RWPE2 (cell line): ENCODE results near the gene GATB.

Source experiments
- ATAC-seq: fragments of 200-7000 bp; cut with Tn5 transposase; 3 replicates; pipeline ENCODE4 v1.9.1; 2021; ENCODE audit warnings: low read depth
- DNase-seq: peaks from one replicate; pipeline ENCODE4 v3.0.0-alpha.2; 2020; ENCODE audit warnings: low spot score
- H3K27ac ChIP-seq: fragments of 450-650 bp; 2 replicates; pipeline ENCODE4 v1.5.1; 2017; ENCODE audit warnings: mild to moderate bottlenecking; ENCODE audit not compliant: poor library complexity, severe bottlenecking
- H3K27me3 ChIP-seq: fragments of 250-450 bp; sonication (Bioruptor Pico); 2 replicates; pipeline ENCODE4 v1.5.1; 2021; ENCODE audit warnings: mild to moderate bottlenecking, moderate library complexity; ENCODE audit not compliant: insufficient read depth, poor library complexity, severe bottlenecking
- H3K36me3 ChIP-seq: fragments of 250-450 bp; sonication (Bioruptor Pico); 2 replicates; pipeline ENCODE4 v1.5.1; 2020; ENCODE audit warnings: low read depth, mild to moderate bottlenecking, moderate library complexity
- H3K4me1 ChIP-seq: fragments of 250-450 bp; sonication (Bioruptor Pico); 2 replicates; pipeline ENCODE4 v1.5.1; 2021; ENCODE audit warnings: mild to moderate bottlenecking, moderate library complexity; ENCODE audit not compliant: insufficient read depth, poor library complexity, severe bottlenecking
- H3K4me3 ChIP-seq: fragments of 250-450 bp; sonication (Bioruptor Pico); 2 replicates; pipeline ENCODE4 v1.5.1; 2021; ENCODE audit warnings: mild to moderate bottlenecking, moderate library complexity; ENCODE audit not compliant: severe bottlenecking
- H3K9me3 ChIP-seq: fragments of 250-450 bp; sonication (Bioruptor Pico); 2 replicates; pipeline ENCODE4 v1.5.1; 2021; ENCODE audit warnings: mild to moderate bottlenecking, moderate library complexity; ENCODE audit not compliant: severe bottlenecking
- CTCF ChIP-seq: fragments of 450-650 bp; IDR thresholded peaks from one replicate; pipeline ENCODE4 v1.5.1; 2017; ENCODE audit warnings: mild to moderate bottlenecking, moderate library complexity; ENCODE audit not compliant: poor library complexity, severe bottlenecking

Gene GATB

GRCh38 chr4:151664289-151664688, 96.5 kb downstream of the GATB start:
- Histone ChIP-seq H3K4me1 (no peaks in the 10 kb centered on the region), H3K9me3 (no peaks in the 10 kb centered on the region), H3K27me3 (no peaks in the 10 kb centered on the region), H3K27ac (no peak overlapping the region), H3K4me3 (no peak overlapping the region), H3K36me3 (peaks cover 12% of the 10 kb centered on the region; the same call in 1 of the 2 replicates)
- ATAC-seq (no peak), DNase-seq (no peak)
- TF ChIP-seq CTCF, result no peak

- Histone ChIP-seq H3K9me3 (no peaks in the 10 kb centered on the region), H3K27me3 (no peaks in the 10 kb centered on the region), H3K4me3 (no peak overlapping the region), H3K36me3 (peaks cover 17% of the 10 kb centered on the region; the same call in 1 of the 2 replicates), H3K27ac (no peak overlapping the region), H3K4me1 (no peaks in the 10 kb centered on the region)
- TF ChIP-seq CTCF, result no peak
- DNase-seq (no peak), ATAC-seq (no peak)
Observed at GRCh38 chr4:151663109-151663508, 97.7 kb downstream of the GATB start.

DNA sequence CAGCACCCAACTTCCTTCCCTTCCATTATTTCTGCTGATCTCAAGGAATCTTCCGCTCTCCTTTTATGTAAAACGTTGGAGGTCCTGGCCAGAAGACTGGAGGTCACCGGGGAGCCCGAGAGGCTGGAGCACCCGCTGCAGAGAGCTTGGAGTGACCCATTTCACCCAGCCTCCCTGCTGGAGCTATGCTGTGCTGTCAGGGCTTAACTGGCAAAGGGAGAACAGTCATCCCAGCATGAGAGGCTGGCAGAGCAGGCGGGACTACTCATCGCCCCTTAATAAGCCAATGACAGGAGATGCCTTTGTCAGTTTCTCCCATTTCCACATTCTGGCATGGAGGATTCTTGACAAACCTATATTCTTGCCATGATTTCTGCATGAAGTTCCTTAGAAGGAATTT, 98.9 kb downstream of the GATB start:
- Histone ChIP-seq H3K9me3 (no peaks in the 10 kb centered on the region), H3K27me3 (no peaks in the 10 kb centered on the region), H3K27ac (no peak overlapping the region), H3K36me3 (peaks cover 17% of the 10 kb centered on the region; the same call in 1 of the 2 replicates), H3K4me3 (no peak overlapping the region), H3K4me1 (no peaks in the 10 kb centered on the region)
- DNase-seq (no peak), ATAC-seq (no peak)
- no peak for TF ChIP-seq CTCF

DNA sequence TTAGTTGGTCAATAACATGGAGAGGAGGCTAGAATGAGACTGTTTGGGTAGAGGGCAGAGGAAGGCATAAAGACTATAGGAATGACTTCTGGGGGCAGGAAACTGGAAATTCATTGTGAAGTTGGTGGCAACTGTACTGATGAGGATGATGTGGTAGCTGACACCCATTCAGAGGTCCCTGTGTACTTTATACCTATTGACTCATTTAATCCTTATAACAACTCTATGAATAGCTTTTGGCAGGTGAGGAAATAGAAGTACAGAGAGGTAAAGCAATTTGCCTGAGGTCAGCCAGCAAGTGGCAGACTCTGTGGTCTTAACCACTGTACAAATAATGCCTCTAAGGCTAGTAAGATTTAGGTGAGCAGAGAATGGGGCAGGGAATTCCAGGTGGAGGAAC, 100.1 kb downstream of the GATB start:
- Histone ChIP-seq H3K9me3 (no peaks in the 10 kb centered on the region), H3K4me3 (no peak overlapping the region), H3K27ac (no peak overlapping the region), H3K4me1 (no peaks in the 10 kb centered on the region), H3K27me3 (no peaks in the 10 kb centered on the region), H3K36me3 (peaks cover 17% of the 10 kb centered on the region; the same call in 1 of the 2 replicates)
- DNase-seq (no peak), ATAC-seq (no peak)
- no peak for TF ChIP-seq CTCF

GRCh38 chr4:151659601-151660364, 101.0 kb downstream of the GATB start:
- ATAC-seq, result no peak
- no peaks in the 10 kb centered on the region for H3K4me1 ChIP-seq
- H3K9me3 ChIP-seq, result no peaks in the 10 kb centered on the region
- H3K27me3 ChIP-seq, result no peaks in the 10 kb centered on the region
- no peak overlapping the region for H3K27ac ChIP-seq
- TF ChIP-seq CTCF, result no peak
- no peak overlapping the region for H3K4me3 ChIP-seq
- peaks cover 17% of the 10 kb centered on the region; the same call in 1 of the 2 replicates for H3K36me3 ChIP-seq
- DNase-seq, result no peak
